ENCODE data around the gene SUSD6.

SUSD6 gene, protein sequence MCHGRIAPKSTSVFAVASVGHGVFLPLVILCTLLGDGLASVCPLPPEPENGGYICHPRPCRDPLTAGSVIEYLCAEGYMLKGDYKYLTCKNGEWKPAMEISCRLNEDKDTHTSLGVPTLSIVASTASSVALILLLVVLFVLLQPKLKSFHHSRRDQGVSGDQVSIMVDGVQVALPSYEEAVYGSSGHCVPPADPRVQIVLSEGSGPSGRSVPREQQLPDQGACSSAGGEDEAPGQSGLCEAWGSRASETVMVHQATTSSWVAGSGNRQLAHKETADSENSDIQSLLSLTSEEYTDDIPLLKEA

DNA sequence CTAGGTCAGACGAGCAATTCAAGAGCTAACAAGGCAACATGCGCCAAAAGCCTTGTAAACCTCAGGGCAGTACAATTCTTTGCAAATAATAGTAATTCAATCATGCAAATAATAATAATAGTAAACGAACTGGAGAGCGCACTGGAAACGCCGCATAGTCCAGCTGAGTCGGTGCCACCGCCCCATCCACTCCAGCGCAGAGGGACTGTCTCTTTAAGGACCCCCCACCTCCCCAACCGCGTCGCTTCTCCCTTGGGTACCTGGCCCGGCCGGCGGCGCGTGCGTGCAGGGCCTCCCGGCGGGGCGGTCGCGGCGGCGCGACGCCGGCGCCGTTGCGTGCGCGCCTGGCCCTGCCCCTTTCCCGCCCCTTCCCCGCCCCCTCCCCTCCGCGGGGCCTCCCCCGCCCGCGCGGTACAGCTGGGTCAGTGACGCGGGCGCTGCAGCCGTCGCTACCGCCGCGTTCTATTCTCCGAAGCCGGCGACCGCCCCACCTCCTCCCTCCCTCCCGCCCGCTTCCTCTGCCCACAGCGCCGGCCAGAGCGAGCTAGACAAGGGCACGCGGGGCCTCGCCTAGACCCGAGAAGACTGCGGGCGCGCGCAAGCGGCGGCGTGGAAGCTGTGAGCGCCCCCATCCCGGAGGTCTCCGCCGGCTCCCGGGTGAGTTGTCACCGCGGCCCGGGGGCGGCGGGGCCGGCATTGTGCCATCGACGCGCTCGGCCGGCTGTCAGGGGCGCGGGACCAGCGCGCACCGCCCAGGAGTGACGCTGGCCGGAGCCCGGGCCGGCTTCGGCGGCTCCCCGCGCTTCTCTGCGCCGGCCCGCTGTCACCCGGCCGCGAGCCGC is at the start of gene SUSD6:
Gene SUSD6, plus strand, starts transcription at position 425 of the 842 bp plus-strand sequence. CDS start 46,997 bp downstream, outside the sequence.
- FAIRE-seq (peak; percentile 75), DNase-seq (ENCODE audit: extremely low spot score, insufficient read length, low read depth) (peak; percentile 77)

DNA sequence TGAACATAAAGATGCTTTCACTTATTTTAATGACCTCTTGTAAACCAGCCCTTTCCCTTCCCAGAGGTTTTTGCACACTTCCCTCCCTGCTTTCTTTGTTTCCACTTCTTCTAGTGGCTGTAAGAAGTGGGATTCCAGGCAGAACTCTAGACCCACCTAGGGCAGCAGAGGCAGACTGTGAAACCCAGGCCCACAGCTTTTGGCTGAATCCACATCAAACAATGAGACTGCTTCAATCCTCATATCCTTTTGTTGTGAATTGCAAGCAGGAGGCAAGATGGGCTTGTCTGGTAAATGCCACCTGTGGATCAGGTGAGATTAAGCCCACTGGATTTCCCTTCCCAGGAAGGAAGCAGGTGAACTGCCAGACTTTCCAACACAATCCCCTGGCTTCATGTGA is 49.5 kb upstream of the SUSD6 start:
- FAIRE-seq: no peak
- no peak for DNase-seq (ENCODE audit: extremely low spot score, insufficient read length, low read depth)

DNA sequence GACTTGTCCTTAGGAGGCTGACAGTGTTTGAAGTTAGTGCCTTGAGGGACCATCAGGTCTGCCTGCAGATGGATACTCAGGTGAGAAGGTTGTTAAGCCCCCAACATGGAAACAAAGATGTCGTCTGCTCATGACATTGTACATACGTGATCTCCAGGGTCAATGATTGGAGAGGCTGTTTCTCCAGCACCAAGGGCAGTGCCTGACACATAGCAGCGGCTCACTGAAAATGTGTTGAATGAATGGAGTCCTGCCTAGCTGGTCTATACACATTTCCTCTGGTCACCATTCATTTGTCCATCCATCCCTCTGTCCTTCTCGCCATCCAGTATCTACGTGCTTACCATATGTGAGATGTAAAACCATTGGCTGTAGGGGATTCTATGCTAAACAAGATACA is 43.8 kb upstream of the SUSD6 start:
- DNase-seq (ENCODE audit: extremely low spot score, insufficient read length, low read depth): no peak
- no peak for FAIRE-seq

DNA sequence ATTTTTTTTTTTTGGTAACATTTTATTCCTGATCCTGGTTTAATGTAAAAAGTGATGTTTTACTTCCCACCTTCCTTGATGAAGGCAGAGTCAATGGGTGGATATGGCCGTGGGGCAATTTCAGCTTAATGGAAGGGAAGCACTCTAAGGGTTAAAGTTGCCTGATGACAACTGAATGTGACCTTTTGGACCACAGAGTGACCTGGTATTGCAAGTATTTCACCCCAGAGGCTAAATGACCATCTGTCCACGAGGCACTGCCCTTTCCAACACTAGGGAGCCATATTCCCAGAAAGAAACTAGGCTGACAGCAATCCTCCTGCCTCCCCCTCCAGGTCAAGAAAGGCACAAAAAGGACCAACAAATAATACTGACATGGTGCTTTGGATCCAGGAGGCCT is 41.5 kb upstream of the SUSD6 start:
- DNase-seq (ENCODE audit: extremely low spot score, insufficient read length, low read depth) (no peak), FAIRE-seq (no peak)

DNA sequence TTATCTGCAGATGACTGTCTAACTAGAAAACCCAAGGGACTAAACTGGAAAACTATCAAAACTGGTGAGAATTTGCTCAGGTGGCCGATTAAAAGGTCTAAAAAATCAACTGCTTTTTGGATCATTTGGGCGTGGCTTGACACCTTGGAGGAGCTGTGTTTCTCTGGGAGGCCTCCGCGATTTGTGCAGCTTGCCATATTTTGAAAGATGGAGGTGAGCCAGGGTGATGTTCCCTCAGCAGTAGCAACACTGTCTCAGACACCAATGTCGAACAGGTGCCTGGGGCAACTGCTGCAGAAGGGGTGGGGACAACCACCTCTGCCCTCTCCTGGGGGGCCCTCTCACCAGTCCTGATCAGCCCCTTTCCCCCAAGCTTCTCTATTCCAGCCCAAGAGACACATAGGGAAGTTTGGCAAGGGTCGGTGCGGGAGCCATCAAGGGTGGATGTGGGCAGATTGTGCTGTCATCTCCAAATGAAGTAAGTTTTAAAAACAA is 40.5 kb upstream of the SUSD6 start:
- FAIRE-seq: no peak
- no peak for DNase-seq (ENCODE audit: extremely low spot score, insufficient read length, low read depth)

DNA sequence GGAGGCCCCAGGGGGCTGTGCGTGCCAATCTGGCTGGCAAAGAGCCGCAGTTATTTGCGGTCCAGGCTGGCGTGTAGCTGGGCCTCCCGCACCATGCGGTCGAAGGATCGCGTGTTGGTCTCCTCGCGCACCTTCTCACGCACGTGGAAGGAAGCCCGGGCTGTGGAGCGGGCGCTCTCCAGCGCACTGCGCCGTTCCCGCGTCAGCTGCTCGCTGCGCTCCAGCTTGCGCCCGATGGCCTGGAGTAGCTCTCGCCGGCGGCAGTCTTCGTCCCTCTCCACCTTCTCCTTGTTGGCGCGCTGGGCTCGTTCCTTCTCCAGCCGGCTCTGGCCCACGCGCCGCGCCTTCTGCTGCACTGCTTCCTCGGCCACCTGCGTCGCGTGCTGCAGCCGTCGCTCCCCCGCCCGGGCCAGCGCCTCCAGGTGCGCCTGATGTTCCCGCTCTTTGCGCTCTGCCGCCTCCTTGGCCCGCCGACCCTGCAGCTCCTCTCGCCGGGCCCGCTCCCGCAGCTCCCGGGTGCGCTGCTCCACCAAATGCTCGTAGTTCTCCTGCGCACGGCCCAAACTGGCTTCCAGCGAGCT is 39.9 kb upstream of the SUSD6 start:
- FAIRE-seq (no peak), DNase-seq (ENCODE audit: extremely low spot score, insufficient read length, low read depth) (no peak)

DNA sequence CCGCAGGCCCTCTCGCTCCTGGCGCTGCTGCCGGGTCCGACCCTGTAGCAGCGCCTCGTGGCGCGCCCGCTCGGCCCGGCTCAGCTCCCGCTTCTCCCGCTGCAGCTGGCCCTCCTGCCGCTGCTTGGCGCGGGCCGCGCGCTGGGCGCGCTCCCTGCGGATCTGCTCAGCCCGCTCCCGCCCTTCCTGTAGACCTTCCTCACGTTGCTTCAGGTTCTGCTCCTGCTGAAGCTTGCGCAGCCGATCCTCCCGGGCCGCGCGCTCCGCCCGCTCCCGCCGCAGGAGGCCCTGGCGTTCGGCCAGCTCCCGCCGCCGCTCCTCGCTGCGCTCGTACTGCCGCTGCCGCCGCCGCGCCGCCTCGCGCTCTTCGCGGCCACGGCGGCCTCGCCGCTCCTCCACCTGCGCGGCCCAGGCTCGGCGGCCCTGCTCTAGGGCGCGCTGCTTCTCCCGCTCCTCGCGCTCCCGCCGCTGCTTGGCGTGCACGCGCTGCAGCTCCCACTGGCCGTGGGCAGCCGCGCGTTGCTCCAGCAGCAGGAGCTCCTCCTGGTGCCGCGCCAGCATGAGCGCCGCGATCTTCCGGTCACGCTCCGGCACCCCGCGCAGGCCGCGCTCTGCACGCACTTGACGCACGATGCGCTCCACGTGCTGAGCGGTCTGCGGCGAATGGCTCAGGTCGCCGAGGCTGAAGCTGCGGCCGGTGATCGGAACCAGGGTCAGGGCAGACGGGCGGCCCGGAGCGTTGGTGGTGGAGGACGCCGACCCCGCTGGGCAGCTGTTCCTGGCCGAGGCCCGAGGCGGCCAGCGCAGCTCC is 39.2 kb upstream of the SUSD6 start:
- DNase-seq (ENCODE audit: extremely low spot score, insufficient read length, low read depth) (no peak), FAIRE-seq (no peak)

DNA sequence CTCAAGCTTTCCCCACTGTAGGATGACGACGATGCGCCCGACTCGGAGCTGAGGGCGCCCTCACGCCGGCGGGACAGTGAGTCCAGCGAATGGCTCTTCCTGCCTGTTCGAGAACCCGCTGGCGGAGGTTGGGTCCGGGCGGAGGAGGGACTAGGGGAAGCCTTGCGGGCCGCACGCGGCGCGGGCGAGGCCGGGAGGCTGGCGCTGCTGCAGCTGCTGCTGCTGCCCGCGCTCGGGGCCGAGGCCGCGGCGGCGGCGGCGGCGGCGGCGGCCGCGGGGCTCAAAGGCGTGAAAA is 38.6 kb upstream of the SUSD6 start:
- no peak for DNase-seq (ENCODE audit: extremely low spot score, insufficient read length, low read depth)
- no peak for FAIRE-seq

DNA sequence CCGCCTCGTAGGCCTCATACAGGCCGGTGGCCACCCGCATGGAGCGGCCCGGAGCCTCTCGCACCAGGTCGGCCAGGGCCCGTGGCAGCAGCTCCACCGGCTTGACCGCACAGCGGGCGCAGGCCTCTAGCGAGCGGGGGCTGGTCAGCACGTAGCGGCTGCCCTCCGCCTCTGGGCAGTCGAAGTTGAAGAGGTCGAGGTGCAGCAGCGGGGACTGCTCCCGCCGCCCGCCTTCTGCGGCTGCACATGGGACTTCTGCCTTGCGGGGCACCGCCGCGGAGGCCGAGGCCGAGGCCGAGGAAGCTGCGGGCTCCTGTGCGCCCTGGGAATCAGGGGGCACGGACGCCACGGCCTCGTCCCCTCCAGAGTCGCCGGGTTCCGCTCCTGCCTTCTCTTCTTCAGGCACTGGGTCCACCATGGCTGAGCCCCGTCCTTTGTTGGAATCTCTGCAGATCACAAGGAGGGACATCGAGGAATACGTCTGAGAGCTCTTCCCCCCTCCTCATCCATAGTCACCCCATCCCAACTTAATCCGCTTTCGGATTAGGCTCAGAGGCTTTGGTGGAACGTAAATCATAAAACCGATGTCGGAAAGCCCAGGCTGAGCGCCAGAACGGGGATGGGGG is 38.1 kb upstream of the SUSD6 start:
- DNase-seq (ENCODE audit: extremely low spot score, insufficient read length, low read depth): no peak
- FAIRE-seq: no peak

DNA sequence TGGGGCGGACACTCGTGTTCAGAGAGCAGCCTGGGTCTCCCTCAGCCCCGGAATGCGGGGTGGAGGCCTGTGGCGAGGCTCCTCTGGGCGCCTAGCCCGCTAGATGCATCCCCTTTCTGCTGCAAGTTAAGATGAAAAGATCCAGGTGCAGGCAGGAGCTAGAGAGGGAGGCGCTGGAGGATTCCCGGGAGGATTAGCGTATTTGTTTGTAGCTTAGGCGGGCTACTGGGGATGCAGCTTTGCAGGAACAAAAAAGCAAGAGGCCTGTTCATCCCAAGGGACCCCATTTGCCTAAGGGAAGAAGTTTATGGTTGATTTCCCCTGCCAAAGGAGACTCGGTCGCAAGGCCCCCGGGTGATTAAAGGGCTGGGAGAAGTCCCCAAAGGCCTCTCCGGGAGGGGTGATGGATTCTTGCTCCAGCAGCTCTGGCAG is 37.5 kb upstream of the SUSD6 start:
- no peak for DNase-seq (ENCODE audit: extremely low spot score, insufficient read length, low read depth)
- no peak for FAIRE-seq

DNA sequence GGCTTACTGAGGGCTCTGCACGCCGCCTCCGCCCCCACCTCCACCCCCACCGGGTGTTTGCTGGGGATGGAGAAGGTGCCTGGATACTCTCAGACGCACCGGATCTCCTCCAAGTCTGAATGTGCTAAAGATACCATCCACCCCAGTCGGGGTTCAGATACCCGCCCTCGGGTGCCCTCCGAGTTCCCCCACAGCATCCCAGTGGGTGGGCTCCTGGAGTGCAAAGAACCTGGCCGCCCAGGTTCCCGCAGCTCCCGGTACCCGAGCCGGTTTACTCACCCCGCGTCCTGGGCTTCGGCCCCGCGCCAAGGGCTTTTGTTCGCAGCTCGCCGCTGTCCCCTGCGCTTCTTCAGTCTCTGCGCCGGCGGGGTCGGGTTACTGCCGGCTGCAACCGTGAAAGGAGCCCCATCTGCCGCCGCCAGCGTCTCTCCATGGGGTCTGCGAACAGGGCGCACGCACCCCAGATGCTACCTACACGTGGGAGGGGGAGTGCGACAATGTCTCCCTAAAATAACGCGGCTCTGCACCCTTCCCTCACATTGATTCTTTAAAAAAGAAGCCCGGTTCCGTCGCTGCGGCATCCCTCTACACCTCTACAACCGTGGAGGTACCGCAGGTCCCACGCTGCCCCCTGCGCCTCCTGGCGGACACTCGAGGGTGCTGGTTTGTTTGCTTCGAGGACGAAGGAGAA is 37.0 kb upstream of the SUSD6 start, which contains the start of gene CCDC177:
Gene CCDC177, minus strand, starts transcription at position 609 of the 691 bp plus-strand sequence. CDS start 1,249 bp downstream, outside the sequence.
- peak; percentile 62 for DNase-seq (ENCODE audit: extremely low spot score, insufficient read length, low read depth)
- peak; percentile 47 for FAIRE-seq

DNA sequence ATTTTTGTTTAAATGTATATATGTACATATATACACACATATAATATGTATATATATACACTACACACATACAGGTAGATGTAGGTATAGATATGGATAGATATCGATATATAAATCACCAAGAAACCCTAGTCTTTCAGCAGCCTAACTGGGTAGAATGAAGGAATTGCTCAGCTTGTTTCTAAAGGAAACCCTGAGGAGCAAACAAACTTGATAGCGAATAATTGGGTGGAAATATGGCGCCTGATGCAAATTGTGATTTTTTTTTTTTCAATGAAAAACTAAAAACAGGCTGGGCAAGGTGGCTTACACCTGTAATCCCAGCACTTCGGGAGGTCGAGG is 36.5 kb upstream of the SUSD6 start:
- no peak for DNase-seq (ENCODE audit: extremely low spot score, insufficient read length, low read depth)
- FAIRE-seq: no peak

DNA sequence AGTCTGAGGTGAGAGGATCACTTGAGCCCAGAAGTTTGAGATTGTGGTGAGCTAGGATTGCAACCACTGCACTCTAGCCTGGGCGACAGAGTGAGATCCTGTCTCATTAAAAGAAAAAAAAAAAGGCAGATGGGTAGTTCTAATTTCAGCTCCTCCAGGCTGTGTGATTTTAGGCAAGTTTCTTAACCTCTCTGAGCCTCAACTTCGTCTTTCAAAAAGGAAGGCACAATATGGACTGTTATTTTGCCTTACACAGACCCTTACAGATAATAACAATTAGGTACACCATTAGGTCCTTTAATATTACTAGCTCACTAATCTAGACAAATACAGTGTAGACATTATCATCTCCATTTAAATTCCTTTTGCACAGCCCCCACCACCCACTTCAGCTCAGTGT is 31.9 kb upstream of the SUSD6 start:
- DNase-seq (ENCODE audit: extremely low spot score, insufficient read length, low read depth): no peak
- FAIRE-seq: no peak

DNA sequence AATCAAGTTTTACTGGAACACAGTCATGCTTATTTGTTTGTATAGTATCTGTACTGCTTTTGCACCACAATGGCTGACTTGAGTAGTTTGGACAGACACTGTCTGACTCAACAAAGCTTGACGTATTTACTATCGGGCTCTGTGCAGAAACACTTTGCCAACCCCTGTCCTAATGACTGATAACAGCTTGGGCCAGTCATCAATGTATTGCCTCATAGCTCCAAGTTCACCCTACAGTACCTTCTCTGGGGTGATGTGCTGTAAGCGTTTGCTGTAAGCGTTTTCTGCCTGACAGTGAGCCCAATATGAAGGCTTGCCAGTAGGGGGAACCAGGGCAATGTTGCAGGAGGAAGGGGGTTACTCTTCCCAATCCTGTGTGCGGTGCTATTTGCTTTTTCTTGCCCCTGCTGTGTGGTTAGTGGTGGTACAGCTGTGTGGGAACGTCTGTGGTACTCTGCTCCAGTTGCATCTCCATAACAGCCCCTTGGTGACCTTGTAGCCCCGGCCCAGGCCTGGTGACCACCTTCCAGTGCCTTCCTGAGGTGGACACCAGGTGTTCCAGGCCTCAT is 31.3 kb upstream of the SUSD6 start:
- FAIRE-seq: no peak
- no peak for DNase-seq (ENCODE audit: extremely low spot score, insufficient read length, low read depth)

DNA sequence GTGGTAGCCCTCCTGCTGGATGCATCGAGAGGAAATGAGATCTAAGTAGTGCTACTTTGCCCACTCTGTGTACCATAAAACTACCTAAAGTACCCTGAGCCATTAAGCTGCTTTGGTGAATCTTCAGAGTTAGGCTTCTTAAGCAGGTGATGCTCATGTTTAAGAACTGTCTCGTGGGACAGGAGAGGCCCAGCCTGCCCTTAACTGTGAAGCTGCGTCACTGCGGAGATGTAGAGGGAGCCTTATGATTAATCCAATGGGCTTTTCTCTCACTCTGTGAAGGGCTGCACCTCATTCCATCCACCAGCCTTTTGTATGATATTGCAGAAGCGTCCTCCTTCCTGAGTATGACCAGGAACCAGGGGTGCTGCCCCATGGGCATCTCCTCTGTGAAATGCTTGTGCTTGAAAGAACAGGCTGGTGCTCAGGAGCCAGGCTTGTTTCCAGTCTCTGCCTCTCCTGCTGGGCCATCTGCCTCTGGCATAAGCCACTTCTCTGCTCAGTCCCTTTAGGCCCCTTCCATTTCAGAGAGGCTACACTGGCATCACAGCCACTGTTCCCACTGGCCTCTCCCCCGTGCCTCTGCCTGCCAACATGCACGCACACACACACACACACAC is 30.0 kb upstream of the SUSD6 start:
- FAIRE-seq: no peak
- DNase-seq (ENCODE audit: extremely low spot score, insufficient read length, low read depth): no peak

DNA sequence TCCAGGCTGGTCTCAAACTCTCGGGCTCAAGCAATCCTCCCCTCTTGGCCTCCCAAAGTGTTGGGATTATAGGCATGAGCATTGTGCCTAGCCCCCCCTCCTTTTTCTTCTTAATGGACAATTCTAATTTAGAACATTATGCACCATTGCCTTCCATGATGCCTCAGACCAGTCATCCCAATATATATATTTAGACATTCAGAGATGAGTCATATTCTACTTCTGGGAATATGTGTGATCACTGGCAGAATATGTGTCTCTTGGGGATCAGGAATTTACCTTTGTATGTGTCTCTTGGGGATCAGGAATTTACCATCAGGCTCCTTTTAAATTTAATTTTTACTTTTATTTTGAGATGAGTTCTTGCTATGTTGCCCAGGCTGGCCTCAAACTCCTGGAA is 29.2 kb upstream of the SUSD6 start:
- FAIRE-seq (no peak), DNase-seq (ENCODE audit: extremely low spot score, insufficient read length, low read depth) (no peak)

DNA sequence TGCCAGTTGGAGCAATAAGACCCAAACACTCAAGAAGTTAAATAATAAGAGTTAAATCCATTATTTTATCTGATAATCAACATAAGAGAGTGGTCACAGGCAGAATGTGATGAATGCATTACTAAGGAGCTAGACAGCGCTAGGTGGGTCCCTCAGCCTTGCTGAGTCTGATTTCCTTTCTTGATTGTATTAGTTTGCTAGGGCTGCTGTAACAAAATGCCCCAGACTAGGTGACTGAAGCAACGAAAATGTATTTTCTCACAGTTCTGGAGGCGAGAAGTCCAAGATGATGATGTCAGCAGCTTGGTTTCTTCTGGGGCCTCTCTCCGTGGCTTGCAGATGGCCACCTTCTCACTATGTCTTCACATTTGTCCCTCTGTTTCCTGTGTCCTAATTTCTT is 28.6 kb upstream of the SUSD6 start:
- no peak for DNase-seq (ENCODE audit: extremely low spot score, insufficient read length, low read depth)
- no peak for FAIRE-seq

DNA sequence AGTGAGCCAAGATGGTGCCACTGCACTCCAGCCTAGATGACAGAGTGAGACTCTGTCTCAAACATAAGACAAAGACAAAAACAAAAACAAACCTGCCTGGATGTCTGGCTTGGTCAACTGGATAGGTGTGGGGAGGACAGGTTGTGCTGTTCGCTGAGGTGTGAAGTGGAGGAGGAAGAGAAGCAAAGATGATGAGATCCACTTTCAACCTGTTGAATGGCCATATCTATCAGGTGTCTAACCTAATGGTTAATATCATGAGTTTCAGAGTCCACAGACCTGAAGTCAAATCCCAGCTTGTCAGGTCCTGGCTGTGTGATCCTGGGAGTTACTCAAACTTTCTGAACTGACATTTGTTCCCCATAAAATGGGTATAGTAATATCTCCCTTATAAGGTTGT is 27.0 kb upstream of the SUSD6 start:
- FAIRE-seq (no peak), DNase-seq (ENCODE audit: extremely low spot score, insufficient read length, low read depth) (no peak)

DNA sequence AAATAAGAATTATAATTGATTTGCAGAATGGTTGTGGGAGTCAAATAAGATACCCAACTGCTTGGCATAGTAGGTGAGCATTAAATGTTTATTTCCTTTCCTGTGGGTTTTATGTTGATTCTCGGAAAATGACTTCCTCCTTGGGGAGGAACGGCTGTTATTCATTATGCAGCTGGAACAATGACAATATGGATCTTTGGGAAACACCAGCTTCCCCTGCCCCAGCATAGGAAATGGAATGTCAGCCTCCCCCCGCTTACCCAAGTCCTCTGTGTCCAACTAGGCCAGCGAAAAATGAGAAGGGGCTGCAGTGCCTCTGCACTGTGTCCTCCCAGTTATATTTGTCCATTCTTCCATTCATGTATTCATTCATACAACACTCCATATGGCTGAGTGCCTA is 25.0 kb upstream of the SUSD6 start:
- FAIRE-seq (no peak), DNase-seq (ENCODE audit: extremely low spot score, insufficient read length, low read depth) (no peak)
